Hepatocyte (in vitro differentiated cells): Measurements from ENCODE around the gene ZBTB20.

Source experiments
- CTCF ChIP-seq: fragments of 200-600 bp; sonication (generic); IDR thresholded peaks from 2 replicates; pipeline ENCODE4 v1.5.1; 2016; ENCODE audit warnings: antibody characterized with exemption, mild to moderate bottlenecking; ENCODE audit not compliant: poor library complexity
- EZH2 ChIP-seq: fragments of 200-600 bp; sonication (generic); IDR thresholded peaks from 2 replicates; pipeline ENCODE4 v1.6.1; 2016; ENCODE audit warnings: antibody characterized with exemption, mild to moderate bottlenecking, borderline replicate concordance
- EZH2phosphoT487 ChIP-seq: fragments of 200-600 bp; sonication (generic); IDR thresholded peaks from one replicate; pipeline ENCODE4 v1.6.1; 2018; ENCODE audit warnings: antibody characterized with exemption, mild to moderate bottlenecking, low read depth, moderate library complexity; ENCODE audit not compliant: unreplicated experiment, severe bottlenecking

- TF ChIP-seq CTCF, result no peak
- no peak for TF ChIP-seq EZH2
- TF ChIP-seq EZH2phosphoT487, result no peak
These were observed 795.3 kb downstream of the ZBTB20 start for GRCh38 chr3:114351822-114352145.
